Body of pancreas (tissue), 4 donors: ENCODE data around the gene TOM1L1.

Experiments
- CTCF ChIP-seq, 7 experiments: fragments of 450-650 bp in 4 of 7; fragments of 200-600 bp in 3 of 7; sonication (generic) in 3 of 7; IDR thresholded peaks; one replicate each; pipeline ENCODE4 v1.5.1; 2016 to 2019; ENCODE audit warnings: antibody characterized with exemption in 7 of 7
- POLR2A ChIP-seq, 3 donors: fragments of 450-650 bp; IDR thresholded peaks; one replicate each; pipeline ENCODE4 v1.6.1; 2016; ENCODE audit warnings: antibody characterized with exemption in 3 of 3, mild to moderate bottlenecking in 2 of 3

- TF ChIP-seq POLR2A (IDR thresholded peaks at IDR 0.05): no peak
- no peak for TF ChIP-seq CTCF (IDR thresholded peaks at IDR 0.05)
These were observed 23.8 kb downstream of the TOM1L1 start for GRCh38 chr17:54924405-54924804.
